ENCODE data around the gene EIF2AK2. TPM values are rescaled to one million over a fixed set of nuclear protein-coding genes. Genes with fewer than 3 reads are reported as not detected.

Gene EIF2AK2
- total RNA-seq, 1 experiment from 2014 or later: 41.7 TPM

- Histone ChIP-seq H3K4me3 (ENCODE audit: low read depth, low read length) (no peak overlapping the region), H3K36me3 (ENCODE audit: control insufficient read depth, insufficient read depth, low read length) (peaks cover 1% of the 10 kb centered on the region; the same call in 1 of the 2 replicates), H3K27me3 (replicated peaks; ENCODE audit: control insufficient read depth, insufficient read depth, low read length) (no peaks in the 10 kb centered on the region), H3K9me3 (no peaks in the 10 kb centered on the region), H3K4me1 (peaks cover 7% of the 10 kb centered on the region)
- intact Hi-C loops (cut with micrococcal nuclease; ENCODE audit: unreplicated experiment): no loop called here
- POLR2A ChIA-PET: no interaction called here
- Mint-ChIP-seq H3K9me3 (ENCODE audit: unreplicated experiment) (no peaks in the 10 kb centered on the region), H3K36me3 (ENCODE audit: insufficient read depth, unreplicated experiment) (peaks cover 54% of the 10 kb centered on the region), H3K4me1 (ENCODE audit: low read depth, unreplicated experiment) (peaks cover 17% of the 10 kb centered on the region), H3K27ac (ENCODE audit: unreplicated experiment) (no peak overlapping the region), H3K27me3 (ENCODE audit: insufficient read depth, unreplicated experiment) (no peaks in the 10 kb centered on the region), H3K4me3 (ENCODE audit: unreplicated experiment) (no peak overlapping the region)
- no peak for TF ChIP-seq CTCF (IDR thresholded peaks at IDR 0.05; ENCODE audit: insufficient read depth in 1 of 2, low read depth in 1 of 2, low read length in 1 of 2, severe bottlenecking in 1 of 2, unreplicated experiment in 1 of 2)
- no peak for DNase-seq
- CTCF ChIA-PET: no interaction called here
- BruUV-seq (replicated peaks): no TSS peak
Measured at GRCh38 chr2:37104178-37104577, 52.6 kb downstream of the EIF2AK2 start.

GRCh38 chr2:37102588-37102987 is 54.2 kb downstream of the EIF2AK2 start:
- POLR2A ChIA-PET: no interaction called here
- no peak for DNase-seq
- no peak overlapping the region for H3K27ac Mint-ChIP-seq (ENCODE audit: unreplicated experiment)
- no peak for TF ChIP-seq CTCF (IDR thresholded peaks at IDR 0.05; ENCODE audit: insufficient read depth in 1 of 2, low read depth in 1 of 2, low read length in 1 of 2, severe bottlenecking in 1 of 2, unreplicated experiment in 1 of 2)
- peaks cover 38% of the 10 kb centered on the region for H3K36me3 Mint-ChIP-seq (ENCODE audit: insufficient read depth, unreplicated experiment)
- H3K4me1 Mint-ChIP-seq (ENCODE audit: low read depth, unreplicated experiment): peaks cover 17% of the 10 kb centered on the region
- H3K36me3 ChIP-seq (ENCODE audit: control insufficient read depth, insufficient read depth, low read length): no peaks in the 10 kb centered on the region; the same call in 1 of the 2 replicates
- no peaks in the 10 kb centered on the region for H3K9me3 Mint-ChIP-seq (ENCODE audit: unreplicated experiment)
- intact Hi-C loops (cut with micrococcal nuclease; ENCODE audit: unreplicated experiment): no loop called here
- H3K4me3 Mint-ChIP-seq (ENCODE audit: unreplicated experiment): no peak overlapping the region
- no peak overlapping the region for H3K4me3 ChIP-seq (ENCODE audit: low read depth, low read length)
- no peaks in the 10 kb centered on the region for H3K27me3 ChIP-seq (replicated peaks; ENCODE audit: control insufficient read depth, insufficient read depth, low read length)
- H3K4me1 ChIP-seq: peaks cover 7% of the 10 kb centered on the region
- no peaks in the 10 kb centered on the region for H3K9me3 ChIP-seq
- CTCF ChIA-PET: no interaction called here
- no peaks in the 10 kb centered on the region for H3K27me3 Mint-ChIP-seq (ENCODE audit: insufficient read depth, unreplicated experiment)
- BruUV-seq (replicated peaks): no TSS peak

- Histone ChIP-seq H3K4me1 (peaks cover 7% of the 10 kb centered on the region), H3K4me3 (ENCODE audit: low read depth, low read length) (no peak overlapping the region), H3K27me3 (replicated peaks; ENCODE audit: control insufficient read depth, insufficient read depth, low read length) (no peaks in the 10 kb centered on the region), H3K36me3 (ENCODE audit: control insufficient read depth, insufficient read depth, low read length) (no peaks in the 10 kb centered on the region), H3K9me3 (no peaks in the 10 kb centered on the region)
- no TSS peak for BruUV-seq (replicated peaks)
- Mint-ChIP-seq H3K9me3 (ENCODE audit: unreplicated experiment) (no peaks in the 10 kb centered on the region), H3K4me3 (ENCODE audit: unreplicated experiment) (no peak overlapping the region), H3K27ac (ENCODE audit: unreplicated experiment) (no peak overlapping the region), H3K4me1 (ENCODE audit: low read depth, unreplicated experiment) (peaks cover 8% of the 10 kb centered on the region), H3K27me3 (ENCODE audit: insufficient read depth, unreplicated experiment) (no peaks in the 10 kb centered on the region), H3K36me3 (ENCODE audit: insufficient read depth, unreplicated experiment) (peaks cover 20% of the 10 kb centered on the region)
- POLR2A ChIA-PET: no interaction called here
- CTCF ChIA-PET: no interaction called here
- no peak for TF ChIP-seq CTCF (IDR thresholded peaks at IDR 0.05; ENCODE audit: insufficient read depth in 1 of 2, low read depth in 1 of 2, low read length in 1 of 2, severe bottlenecking in 1 of 2, unreplicated experiment in 1 of 2)
- intact Hi-C loops (cut with micrococcal nuclease; ENCODE audit: unreplicated experiment): no loop called here
- DNase-seq: no peak
Measured at GRCh38 chr2:37100054-37100453, 56.7 kb downstream of the EIF2AK2 start.
